Measurements from ENCODE around the gene FAM219A.

DNA sequence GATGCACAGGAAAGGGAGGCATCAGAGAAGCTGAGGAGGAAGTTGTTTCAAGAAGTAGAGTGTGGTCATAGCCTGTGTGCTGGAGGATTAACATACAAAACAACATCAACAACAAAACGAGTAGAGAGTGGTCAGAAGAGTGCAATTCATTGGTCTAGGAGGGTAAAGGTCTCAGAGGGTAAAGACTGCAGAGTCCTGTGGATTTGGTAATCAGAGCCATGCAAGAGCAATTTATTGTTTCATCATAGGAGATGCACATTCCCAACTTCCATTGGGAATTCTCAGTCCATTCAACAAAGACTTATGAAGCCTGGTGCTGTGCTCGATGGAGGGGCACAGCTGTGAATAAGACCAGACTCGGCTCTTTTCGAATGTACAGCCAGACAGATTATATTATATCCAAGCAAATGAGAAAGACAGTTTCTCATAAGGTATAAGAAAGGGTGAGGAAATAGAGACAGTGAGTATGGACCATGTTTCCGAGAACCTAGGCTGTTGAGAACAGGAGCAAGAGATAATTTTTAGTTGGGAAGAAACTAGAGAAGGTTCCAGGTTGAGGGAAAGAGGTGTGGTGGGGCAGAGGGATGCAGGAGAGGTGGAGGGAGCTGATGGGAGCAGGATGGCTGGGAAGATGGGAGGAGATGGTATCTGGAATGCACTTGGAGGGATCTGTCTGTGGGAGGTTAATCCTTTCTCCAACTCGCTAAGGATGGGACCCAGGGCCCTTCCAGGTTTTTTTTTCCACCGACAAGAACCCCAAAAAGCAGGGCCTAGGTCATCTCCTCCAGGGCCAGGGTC lies 73.8 kb downstream of the FAM219A start:
- TF ChIP-seq POLR2A (IDR thresholded peaks at IDR 0.05): no peak
- TF ChIP-seq, protein P1, sequence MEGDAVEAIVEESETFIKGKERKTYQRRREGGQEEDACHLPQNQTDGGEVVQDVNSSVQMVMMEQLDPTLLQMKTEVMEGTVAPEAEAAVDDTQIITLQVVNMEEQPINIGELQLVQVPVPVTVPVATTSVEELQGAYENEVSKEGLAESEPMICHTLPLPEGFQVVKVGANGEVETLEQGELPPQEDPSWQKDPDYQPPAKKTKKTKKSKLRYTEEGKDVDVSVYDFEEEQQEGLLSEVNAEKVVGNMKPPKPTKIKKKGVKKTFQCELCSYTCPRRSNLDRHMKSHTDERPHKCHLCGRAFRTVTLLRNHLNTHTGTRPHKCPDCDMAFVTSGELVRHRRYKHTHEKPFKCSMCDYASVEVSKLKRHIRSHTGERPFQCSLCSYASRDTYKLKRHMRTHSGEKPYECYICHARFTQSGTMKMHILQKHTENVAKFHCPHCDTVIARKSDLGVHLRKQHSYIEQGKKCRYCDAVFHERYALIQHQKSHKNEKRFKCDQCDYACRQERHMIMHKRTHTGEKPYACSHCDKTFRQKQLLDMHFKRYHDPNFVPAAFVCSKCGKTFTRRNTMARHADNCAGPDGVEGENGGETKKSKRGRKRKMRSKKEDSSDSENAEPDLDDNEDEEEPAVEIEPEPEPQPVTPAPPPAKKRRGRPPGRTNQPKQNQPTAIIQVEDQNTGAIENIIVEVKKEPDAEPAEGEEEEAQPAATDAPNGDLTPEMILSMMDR (IDR thresholded peaks at IDR 0.05): no peak
